PC-3 (cell line): ENCODE results near the gene MIXL1.

Experiments
- CTCF ChIP-seq: fragments of 300-600 bp; sonication (generic); conservative IDR thresholded peaks from 2 replicates; pipeline ENCODE4 v1.5.1; 2017; ENCODE audit warnings: antibody characterized with exemption, low read depth, mild to moderate bottlenecking, low read length
- EZH2 ChIP-seq: fragments of 300-600 bp; sonication (generic); IDR thresholded peaks from one replicate; pipeline ENCODE4 v1.6.1; 2017; ENCODE audit warnings: antibody characterized with exemption, mild to moderate bottlenecking, low read length; ENCODE audit not compliant: unreplicated experiment

- no peak for TF ChIP-seq CTCF
- TF ChIP-seq EZH2, result no peak
These were observed 3.1 kb downstream of the MIXL1 start for GRCh38 chr1:226226601-226227000.
